Measurements from ENCODE around the gene TUBB. TPM values are rescaled to one million over a fixed set of nuclear protein-coding genes. Genes with fewer than 3 reads are reported as not detected.

The TUBB gene
- total and polyA plus RNA-seq, 2 donors (not counting 1 experiment from before 2014, with no cell fraction given): 102 to 295 TPM

DNA sequence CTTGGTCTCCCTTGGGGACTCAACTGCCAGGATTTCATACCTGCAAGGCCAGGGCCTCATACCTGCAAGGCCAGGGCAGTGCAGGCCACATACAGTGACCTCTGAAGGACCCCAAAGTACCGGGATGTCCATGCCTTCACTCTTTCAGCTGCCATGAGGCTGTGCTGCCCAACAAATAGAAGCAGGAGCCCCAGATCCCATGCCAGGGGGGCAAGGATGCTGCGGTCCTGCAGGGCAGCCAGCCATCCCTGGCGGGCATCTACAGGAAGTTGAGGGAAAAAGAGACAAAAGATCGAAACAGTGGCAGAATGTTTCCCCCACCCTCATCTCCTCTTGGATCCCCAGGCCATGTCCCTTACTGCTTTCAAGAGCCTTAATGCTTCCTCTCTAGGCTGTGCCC lies 30.2 kb upstream of the TUBB start:
- Mint-ChIP-seq H3K27me3 (no peaks in the 10 kb centered on the region), H3K4me3 (peak overlapping the region; percentile 97), H3K9me3 (ENCODE audit: insufficient read depth) (no peaks in the 10 kb centered on the region), H3K27ac (peak overlapping the region; percentile 99), H3K4me1 (peaks cover 58% of the 10 kb centered on the region)
- TF ChIP-seq, protein P1, sequence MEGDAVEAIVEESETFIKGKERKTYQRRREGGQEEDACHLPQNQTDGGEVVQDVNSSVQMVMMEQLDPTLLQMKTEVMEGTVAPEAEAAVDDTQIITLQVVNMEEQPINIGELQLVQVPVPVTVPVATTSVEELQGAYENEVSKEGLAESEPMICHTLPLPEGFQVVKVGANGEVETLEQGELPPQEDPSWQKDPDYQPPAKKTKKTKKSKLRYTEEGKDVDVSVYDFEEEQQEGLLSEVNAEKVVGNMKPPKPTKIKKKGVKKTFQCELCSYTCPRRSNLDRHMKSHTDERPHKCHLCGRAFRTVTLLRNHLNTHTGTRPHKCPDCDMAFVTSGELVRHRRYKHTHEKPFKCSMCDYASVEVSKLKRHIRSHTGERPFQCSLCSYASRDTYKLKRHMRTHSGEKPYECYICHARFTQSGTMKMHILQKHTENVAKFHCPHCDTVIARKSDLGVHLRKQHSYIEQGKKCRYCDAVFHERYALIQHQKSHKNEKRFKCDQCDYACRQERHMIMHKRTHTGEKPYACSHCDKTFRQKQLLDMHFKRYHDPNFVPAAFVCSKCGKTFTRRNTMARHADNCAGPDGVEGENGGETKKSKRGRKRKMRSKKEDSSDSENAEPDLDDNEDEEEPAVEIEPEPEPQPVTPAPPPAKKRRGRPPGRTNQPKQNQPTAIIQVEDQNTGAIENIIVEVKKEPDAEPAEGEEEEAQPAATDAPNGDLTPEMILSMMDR (IDR thresholded peaks at IDR 0.05): no peak
- no peak for TF ChIP-seq EZH2 (IDR thresholded peaks at IDR 0.05; ENCODE audit: borderline replicate concordance, insufficient read depth, low read depth, low read length, poor library complexity, severe bottlenecking)
- Histone ChIP-seq H3K36me3 (replicated peaks in 1 of 2; ENCODE audit: control extremely low read depth in 1 of 2, control insufficient read depth in 1 of 2, extremely low read depth in 1 of 2, insufficient read depth in 2 of 2, low read length in 1 of 2) (peaks cover 0 to 3% of the 10 kb centered on the region in 2 experiments), H3K9ac (ENCODE audit: low read length) (peak overlapping the region; percentile 98), H3K4me3 (ENCODE audit: control extremely low read depth in 1 of 5, extremely low read depth in 1 of 5, insufficient read depth in 1 of 5, low read depth in 2 of 5, low read length in 4 of 5) (peak overlapping the region; percentile 65 to 94 (median 79)), H4K20me1 (ENCODE audit: control insufficient read depth, insufficient read depth, low read length, poor library complexity, severe bottlenecking) (peaks cover 26% of the 10 kb centered on the region), H3K79me2 (ENCODE audit: control insufficient read depth, insufficient read depth, low read length) (peaks cover 30% of the 10 kb centered on the region), H3K27ac (ENCODE audit: low read length in 2 of 2) (peak overlapping the region; percentile 93 to 97), H3K4me2 (replicated peaks; ENCODE audit: low read depth, low read length, poor library complexity, severe bottlenecking) (peak overlapping the region; percentile 100), H3K27me3 (replicated peaks in 1 of 4; ENCODE audit: control extremely low read depth in 1 of 4, control insufficient read depth in 3 of 4, insufficient read depth in 4 of 4, low read length in 3 of 4) (no peaks in the 10 kb centered on the region), H2AFZ (ENCODE audit: insufficient read depth, low read depth, low read length, poor library complexity, severe bottlenecking) (peak overlapping the region; percentile 65), H3K9me3 (ENCODE audit: control extremely low read depth in 1 of 3, control insufficient read depth in 2 of 3, insufficient read depth in 1 of 3, low read length in 2 of 3) (no peaks in the 10 kb centered on the region), H3K4me1 (ENCODE audit: control insufficient read depth in 2 of 2, insufficient read depth in 2 of 2, low read length in 2 of 2) (peaks cover 36 to 43% of the 10 kb centered on the region in 2 donors)
- 35% methylated on average over 3 of the region's 4 CpGs for WGBS (ENCODE audit: insufficient coverage)
- ChIA-PET CTCF (interaction anchor here (1.1 to 8.9 kb wide), 5 partner anchors 10 to 145 kb away, joined by 3 to 151 read pairs (median 4); partner anchors contain the start of genes MDC1, MRPS18B and TUBB), POLR2A (interaction anchor here (2.9 kb wide), 1 partner anchor 27 kb away, joined by 10 read pairs; the partner anchor contains the start of gene MDC1)
- DNase-seq: peak; percentile 29
- intact Hi-C loops (cut with micrococcal nuclease): loop anchor here (1.0 kb wide), 1 partner anchor 8 kb away; no protein-coding TSS in a partner anchor
- ATAC-seq (ENCODE audit: low read depth): no peak

Data from B cell (primary cell).